ENCODE data around the gene ONECUT3.

ONECUT3 gene

GRCh38 chr19:1739960-1740629 lies 13.2 kb upstream of the ONECUT3 start:
- DNase-seq (ENCODE audit: low read depth in 4 of 4, low spot score in 1 of 4) = no peak

DNA sequence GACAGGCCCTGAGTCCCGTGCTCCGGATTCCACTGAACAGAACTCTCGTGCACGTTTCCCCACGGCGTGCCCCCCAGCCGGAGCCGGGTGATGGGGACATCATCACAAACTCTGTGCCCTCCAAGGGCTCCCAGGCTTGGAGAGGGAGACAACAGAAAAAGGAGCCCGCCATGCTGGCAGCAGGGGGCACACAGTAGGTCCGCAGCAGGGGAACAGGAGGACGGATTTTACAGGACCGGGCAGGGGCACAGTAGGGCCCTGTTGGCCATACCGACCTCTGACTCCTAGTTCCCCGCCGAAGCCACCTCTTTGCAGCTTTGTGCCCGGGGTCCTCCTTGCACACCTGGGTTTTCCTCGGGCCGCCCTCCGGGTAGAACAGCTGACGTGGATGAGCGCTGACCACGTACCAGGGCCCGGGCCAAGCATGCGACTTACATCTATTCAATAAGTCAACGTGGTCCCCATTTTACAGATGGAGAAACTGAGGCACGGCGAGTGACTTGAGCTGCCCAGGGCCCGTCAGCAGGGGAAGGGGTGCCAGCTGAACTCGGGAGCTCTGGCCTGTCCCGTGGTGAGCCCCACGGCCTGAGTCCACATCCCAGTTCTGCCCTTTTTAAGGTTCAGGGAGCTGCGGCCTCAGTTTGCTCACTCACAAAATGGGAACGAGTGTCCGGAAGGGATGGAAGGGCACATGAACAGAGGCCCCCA lies 10.2 kb upstream of the ONECUT3 start:
- no peak for DNase-seq (ENCODE audit: low read depth in 4 of 4, low spot score in 1 of 4)

- no peak for DNase-seq (ENCODE audit: low read depth in 4 of 4, low spot score in 1 of 4)
Measured at GRCh38 chr19:1744133-1744665, 9.1 kb upstream of the ONECUT3 start.

- no peak for DNase-seq (ENCODE audit: low read depth in 4 of 4, low spot score in 1 of 4)
Measured at GRCh38 chr19:1744822-1745563, 8.3 kb upstream of the ONECUT3 start.

DNA sequence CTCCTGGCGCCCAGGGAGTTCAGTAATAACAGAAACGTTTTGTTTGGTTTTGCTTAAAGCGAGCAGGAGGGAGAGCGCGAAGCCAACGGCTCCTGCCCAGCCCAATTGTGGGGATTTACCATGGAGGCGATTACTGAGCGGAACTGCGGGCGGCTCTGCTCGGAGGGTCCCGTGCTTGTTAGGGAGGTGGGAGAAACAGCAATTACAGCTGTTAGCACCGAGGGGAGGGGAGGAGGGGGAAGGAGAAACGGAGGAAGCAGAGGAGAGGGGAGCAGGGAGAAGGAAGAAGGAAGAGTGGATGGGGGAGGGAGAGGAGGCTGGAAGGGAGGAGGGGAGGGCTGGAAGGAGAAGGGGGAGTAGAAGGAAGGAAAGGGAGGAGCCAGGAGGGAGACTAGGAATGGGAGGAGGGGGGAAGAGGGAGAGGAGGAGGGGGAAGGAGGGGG lies 7.7 kb upstream of the ONECUT3 start:
- DNase-seq (ENCODE audit: low read depth in 4 of 4, low spot score in 1 of 4) = no peak

GRCh38 chr19:1746401-1747284 lies 6.7 kb upstream of the ONECUT3 start:
- DNase-seq (ENCODE audit: low read depth in 4 of 4, low spot score in 1 of 4) = no peak

GRCh38 chr19:1747285-1748114 lies 5.8 kb upstream of the ONECUT3 start:
- DNase-seq (ENCODE audit: low read depth in 4 of 4, low spot score in 1 of 4) = no peak

GRCh38 chr19:1748115-1748872 lies 5.0 kb upstream of the ONECUT3 start:
- no peak for DNase-seq (ENCODE audit: low read depth in 4 of 4, low spot score in 1 of 4)

DNA sequence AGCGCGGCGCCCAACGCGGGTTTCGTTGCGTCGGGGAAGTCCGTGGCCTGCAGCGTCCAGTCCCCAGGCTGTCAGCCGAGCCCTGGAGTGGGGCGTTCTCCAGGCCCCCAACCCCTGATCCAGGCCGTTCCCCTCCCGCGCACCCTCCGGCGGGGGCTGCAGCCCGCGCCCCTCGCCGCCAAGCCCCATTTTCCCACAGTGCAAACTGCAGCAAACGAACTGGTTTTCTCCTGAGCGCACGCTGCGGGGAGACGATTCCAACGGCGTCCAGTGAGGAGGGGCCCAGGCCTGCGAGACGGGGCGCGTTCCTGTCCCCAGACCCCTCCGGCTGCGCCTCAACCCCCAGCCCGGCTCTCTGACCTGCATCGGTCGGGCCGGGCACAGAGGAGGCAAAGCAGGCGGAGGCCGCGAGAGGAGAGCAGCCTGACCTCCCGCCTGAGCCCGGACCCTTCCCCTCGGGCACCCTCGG lies 4.4 kb upstream of the ONECUT3 start:
- no peak for DNase-seq (ENCODE audit: low read depth in 4 of 4, low spot score in 1 of 4)

- DNase-seq (ENCODE audit: low read depth in 4 of 4, low spot score in 1 of 4) = no peak
Measured at GRCh38 chr19:1749373-1750342, 3.6 kb upstream of the ONECUT3 start.

- DNase-seq (ENCODE audit: low read depth in 4 of 4, low spot score in 1 of 4) = no peak
Measured at GRCh38 chr19:1750343-1751021, 2.8 kb upstream of the ONECUT3 start.

DNA sequence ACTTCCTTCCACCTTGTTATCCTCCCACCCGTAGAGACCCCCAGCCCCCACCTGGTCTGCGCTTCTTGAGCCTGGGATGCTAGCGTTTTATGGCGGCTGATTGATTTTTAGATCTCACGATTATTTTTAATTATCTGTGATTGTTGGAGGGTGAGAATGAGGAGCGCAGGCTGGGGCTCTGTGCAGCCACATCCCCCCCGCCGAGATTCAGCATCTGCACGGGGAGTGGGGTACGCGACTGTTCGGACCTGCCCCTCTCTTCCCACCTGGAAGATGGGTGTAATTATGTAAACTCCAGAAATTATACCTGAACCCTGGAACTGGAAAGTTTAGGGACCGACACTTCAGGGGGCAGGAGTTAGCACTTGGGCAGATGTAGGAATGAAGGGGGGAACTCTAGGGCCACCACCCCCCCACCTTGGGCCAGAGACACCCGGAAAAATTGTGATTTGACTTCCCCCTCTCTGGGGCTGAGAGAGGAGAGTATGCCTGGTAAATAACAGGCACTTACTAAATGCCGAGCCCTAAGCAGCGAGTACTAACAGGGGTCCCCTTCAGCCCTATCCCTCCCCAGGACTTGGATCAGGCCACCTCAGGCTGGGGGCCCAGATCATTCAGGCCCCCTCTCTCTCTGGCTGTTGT lies 1.8 kb upstream of the ONECUT3 start:
- no peak for DNase-seq (ENCODE audit: low read depth in 4 of 4, low spot score in 1 of 4)

GRCh38 chr19:1752009-1752756 lies 1.1 kb upstream of the ONECUT3 start:
- no peak for DNase-seq (ENCODE audit: low read depth in 4 of 4, low spot score in 1 of 4)

- no peak for DNase-seq (ENCODE audit: low read depth in 4 of 4, low spot score in 1 of 4)
Measured at GRCh38 chr19:1754018-1754635, 821 bp downstream of the ONECUT3 start.

DNA sequence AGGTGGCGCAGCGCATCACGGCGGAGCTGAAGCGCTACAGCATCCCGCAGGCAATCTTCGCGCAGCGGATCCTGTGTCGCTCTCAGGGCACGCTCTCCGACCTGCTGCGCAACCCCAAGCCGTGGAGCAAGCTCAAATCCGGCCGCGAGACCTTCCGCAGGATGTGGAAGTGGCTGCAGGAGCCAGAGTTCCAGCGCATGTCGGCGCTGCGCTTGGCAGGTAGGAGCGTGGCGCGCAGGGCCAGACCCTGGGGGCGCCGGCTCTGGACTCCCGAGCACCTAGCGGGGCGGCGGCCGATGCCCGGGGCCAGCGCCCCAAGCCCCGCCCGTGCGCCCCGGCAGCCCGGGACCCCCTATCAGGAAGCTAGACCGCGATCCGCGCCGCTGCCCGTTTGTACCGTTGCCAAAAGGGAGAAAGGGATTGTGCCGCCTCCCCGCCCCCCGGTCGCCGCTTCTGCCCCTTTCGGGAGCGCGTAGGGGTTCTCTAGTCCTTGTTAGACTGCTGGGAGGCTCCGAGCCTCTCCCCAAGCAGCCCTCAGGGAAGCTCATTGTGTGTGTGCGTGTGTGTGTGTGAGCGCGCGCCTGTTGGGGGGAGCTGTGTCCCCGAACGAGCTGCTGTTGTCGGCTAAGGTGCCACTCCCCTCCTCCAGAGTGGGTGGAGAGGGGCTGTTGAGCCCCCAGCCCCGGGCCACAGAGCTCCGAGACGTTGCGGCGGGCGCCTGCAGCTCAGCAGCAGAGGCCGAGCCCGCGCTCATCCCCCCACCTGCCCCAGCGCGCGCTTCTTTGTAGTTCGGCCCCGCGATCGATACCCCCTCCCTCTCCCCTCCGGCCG lies 1.5 kb downstream of the ONECUT3 start:
- DNase-seq (ENCODE audit: low read depth in 4 of 4, low spot score in 1 of 4) = no peak

Data from stimulated activated CD4-positive, alpha-beta T cell treated with anti-CD3 and anti-CD28 coated beads, Interleukin-1b, Interleukin-23, amount 100 ng/mL, for 24 hours (primary cell).